Stimulated activated naive CD8-positive, alpha-beta T cell treated with anti-CD3 and anti-CD28 coated beads, Interleukin-15, amount 100 ng/mL, for 72 hours (primary cell): ENCODE data around the gene CD19.
"Not testable (repeated sequence)": the region's sequence is repeated elsewhere in the genome, so short reads cannot be mapped to it uniquely, and the experiment has no call there.

Experiments
- ATAC-seq: fragments of 150-1000 bp; cut with Tn5 transposase; 2 replicates; pipeline ENCODE4 v1.10.0; 2021; ENCODE audit warnings: mild to moderate bottlenecking, moderate library complexity
- DNase-seq, 2 donors: peaks; one replicate each; pipeline ENCODE4 v3.0.0; 2021 to 2022
- H3K27ac Mint-ChIP-seq, 2 donors: one replicate each; pipeline ENCODE4 v1.8.0; 2022; ENCODE audit warnings: mild to moderate bottlenecking in 2 of 2, mixed read lengths in 2 of 2, moderate library complexity in 2 of 2
- H3K27me3 Mint-ChIP-seq: one replicate; pipeline ENCODE4 v1.8.0; 2022; ENCODE audit warnings: mixed read lengths
- H3K4me1 Mint-ChIP-seq: one replicate; pipeline ENCODE4 v1.8.0; 2022; ENCODE audit warnings: mild to moderate bottlenecking, mixed read lengths
- H3K4me3 Mint-ChIP-seq, 2 donors: one replicate each; pipeline ENCODE4 v1.8.0; 2022; ENCODE audit warnings: mild to moderate bottlenecking in 2 of 2, mixed read lengths in 2 of 2, moderate library complexity in 1 of 2
- H3K9me3 Mint-ChIP-seq, 2 donors: one replicate each; pipeline ENCODE4 v1.8.0; 2022; ENCODE audit warnings: mixed read lengths in 2 of 2

The CD19 gene

GRCh38 chr16:28980330-28980729 lies 48.6 kb downstream of the CD19 start:
- not testable (repeated sequence) for H3K4me3 Mint-ChIP-seq, ATAC-seq, H3K27me3 Mint-ChIP-seq, DNase-seq
- H3K9me3 Mint-ChIP-seq, result peaks cover 6 to 11% of the 10 kb centered on the region in 2 donors
- H3K27ac Mint-ChIP-seq, result peak overlapping the region in 1 of 2 donors; percentile 61
- H3K4me1 Mint-ChIP-seq, result peaks cover 59% of the 10 kb centered on the region

GRCh38 chr16:28980929-28981328 lies 49.2 kb downstream of the CD19 start:
- DNase-seq (no peak), ATAC-seq (no peak)
- H3K27ac Mint-ChIP-seq, result no peak overlapping the region
- no peak overlapping the region for H3K4me3 Mint-ChIP-seq
- H3K4me1 Mint-ChIP-seq, result peaks cover 59% of the 10 kb centered on the region
- H3K27me3 Mint-ChIP-seq, result no peaks in the 10 kb centered on the region
- H3K9me3 Mint-ChIP-seq, result peaks cover 6 to 11% of the 10 kb centered on the region in 2 donors

- H3K4me1 Mint-ChIP-seq, result peaks cover 54% of the 10 kb centered on the region
- no peak overlapping the region for H3K4me3 Mint-ChIP-seq
- DNase-seq (peak in 1 of 2 donors; percentile 56), ATAC-seq (no peak)
- no peak overlapping the region for H3K27ac Mint-ChIP-seq
- no peaks in the 10 kb centered on the region for H3K27me3 Mint-ChIP-seq
- H3K9me3 Mint-ChIP-seq, result peaks cover 6 to 11% of the 10 kb centered on the region in 2 donors
Observed at GRCh38 chr16:28981517-28981916, 49.7 kb downstream of the CD19 start.

- Mint-ChIP-seq H3K9me3 (peaks cover 11 to 17% of the 10 kb centered on the region in 2 donors), H3K4me1 (peaks cover 54% of the 10 kb centered on the region), H3K4me3 (no peak overlapping the region), H3K27me3 (no peaks in the 10 kb centered on the region), H3K27ac (no peak overlapping the region)
- no peak for ATAC-seq
- no peak for DNase-seq
Observed at GRCh38 chr16:28982418-28982817, 50.6 kb downstream of the CD19 start.

- ATAC-seq (no peak), DNase-seq (no peak)
- Mint-ChIP-seq H3K27ac (no peak overlapping the region), H3K4me3 (no peak overlapping the region), H3K27me3 (no peaks in the 10 kb centered on the region), H3K4me1 (peaks cover 54% of the 10 kb centered on the region), H3K9me3 (peaks cover 15 to 22% of the 10 kb centered on the region in 2 donors)
Observed at GRCh38 chr16:28982949-28983348, 51.2 kb downstream of the CD19 start.

- peak overlapping the region in 1 of 2 donors; percentile 21 for H3K27ac Mint-ChIP-seq
- peaks cover 15 to 22% of the 10 kb centered on the region in 2 donors for H3K9me3 Mint-ChIP-seq
- DNase-seq (no peak), ATAC-seq (no peak)
- no peaks in the 10 kb centered on the region for H3K27me3 Mint-ChIP-seq
- H3K4me1 Mint-ChIP-seq, result peaks cover 54% of the 10 kb centered on the region
- peak overlapping the region; percentile 16 to 80 for H3K4me3 Mint-ChIP-seq
Observed at GRCh38 chr16:28983644-28984043, 51.9 kb downstream of the CD19 start.

GRCh38 chr16:28984091-28984490 lies 52.3 kb downstream of the CD19 start:
- no peak for DNase-seq
- peak; percentile 1 for ATAC-seq
- Mint-ChIP-seq H3K4me1 (peaks cover 58% of the 10 kb centered on the region), H3K4me3 (peak overlapping the region; percentile 79 to 80), H3K9me3 (peaks cover 15 to 22% of the 10 kb centered on the region in 2 donors), H3K27ac (peak overlapping the region; percentile 15 to 92), H3K27me3 (no peaks in the 10 kb centered on the region)

GRCh38 chr16:28984619-28985135 lies 52.9 kb downstream of the CD19 start, which contains the start of gene LAT:
Gene LAT (plus strand): TSS chr16:28985052. CDS start chr16:28985418, 366 bp downstream.
- peak within 1 kb of the TSS; percentile 99 to 100 for H3K4me3 Mint-ChIP-seq
- H3K9me3 Mint-ChIP-seq, result peaks cover 15 to 22% of the 10 kb centered on the region in 2 donors
- peaks cover 64% of the 10 kb centered on the region for H3K4me1 Mint-ChIP-seq
- ATAC-seq (peak; percentile 79), DNase-seq (peak; percentile 54 to 75)
- H3K27me3 Mint-ChIP-seq, result no peaks in the 10 kb centered on the region
- peak within 1 kb of the TSS; percentile 94 to 95 for H3K27ac Mint-ChIP-seq

- peaks cover 71% of the 10 kb centered on the region for H3K4me1 Mint-ChIP-seq
- peak in 1 of 2 donors; percentile 45 for DNase-seq
Observed at GRCh38 chr16:28985211-28986041, 53.7 kb downstream of the CD19 start.

GRCh38 chr16:28986046-28986445 lies 54.3 kb downstream of the CD19 start:
- Mint-ChIP-seq H3K4me3 (peak overlapping the region; percentile 99 to 100), H3K27me3 (no peaks in the 10 kb centered on the region), H3K9me3 (peaks cover 15 to 22% of the 10 kb centered on the region in 2 donors)

More at GRCh38 chr16:28985211-28986041, 53.7 kb downstream of the CD19 start:
- H3K9me3 Mint-ChIP-seq, result peaks cover 15 to 22% of the 10 kb centered on the region in 2 donors
- peak; percentile 51 for ATAC-seq
- H3K27ac Mint-ChIP-seq, result peak overlapping the region; percentile 94 to 95
- no peaks in the 10 kb centered on the region for H3K27me3 Mint-ChIP-seq
- peak overlapping the region; percentile 99 to 100 for H3K4me3 Mint-ChIP-seq

GRCh38 chr16:28986492-28986891 lies 54.7 kb downstream of the CD19 start:
- H3K9me3 Mint-ChIP-seq, result peaks cover 15 to 21% of the 10 kb centered on the region in 2 donors
- DNase-seq (no peak), ATAC-seq (no peak)
- no peaks in the 10 kb centered on the region for H3K27me3 Mint-ChIP-seq
- peaks cover 81% of the 10 kb centered on the region for H3K4me1 Mint-ChIP-seq
- H3K4me3 Mint-ChIP-seq, result peak overlapping the region; percentile 99 to 100
- H3K27ac Mint-ChIP-seq, result peak overlapping the region; percentile 94 to 95

More at GRCh38 chr16:28986046-28986445, 54.3 kb downstream of the CD19 start:
- H3K27ac Mint-ChIP-seq, result peak overlapping the region; percentile 94 to 95
- ATAC-seq (no peak), DNase-seq (no peak)
- peaks cover 77% of the 10 kb centered on the region for H3K4me1 Mint-ChIP-seq

- H3K4me3 Mint-ChIP-seq, result peak overlapping the region; percentile 99 to 100
- no peak for DNase-seq
- no peaks in the 10 kb centered on the region for H3K27me3 Mint-ChIP-seq
- ATAC-seq, result no peak
- peaks cover 78% of the 10 kb centered on the region for H3K4me1 Mint-ChIP-seq
- H3K9me3 Mint-ChIP-seq, result peaks cover 9 to 12% of the 10 kb centered on the region in 2 donors
- H3K27ac Mint-ChIP-seq, result peak overlapping the region; percentile 69 to 81
Observed at GRCh38 chr16:28987170-28987853, 55.5 kb downstream of the CD19 start.
